Muscle layer of duodenum (tissue), 2 donors: Measurements from ENCODE around the gene CDC14B.
"Not testable (repeated sequence)": the region's sequence is repeated elsewhere in the genome, so short reads cannot be mapped to it uniquely, and the experiment has no call there.

ENCODE experiments used
- H3K27ac ChIP-seq: one replicate; pipeline ENCODE4 v1.7.0; 2013; ENCODE audit warnings: mild to moderate bottlenecking, low read length
- H3K27me3 ChIP-seq: one replicate; pipeline ENCODE4 v1.7.0; 2013; ENCODE audit warnings: low read depth, mild to moderate bottlenecking, control low read depth, low read length
- H3K36me3 ChIP-seq, 2 donors: one replicate each; pipeline ENCODE4 v1.7.0; 2013; ENCODE audit warnings: low read length in 2 of 2, control low read depth in 1 of 2, mild to moderate bottlenecking in 1 of 2; ENCODE audit not compliant: insufficient read depth in 2 of 2, control insufficient read depth in 1 of 2
- H3K4me1 ChIP-seq, 2 donors: one replicate each; pipeline ENCODE4 v1.7.0; 2013; ENCODE audit warnings: low read length in 2 of 2, mild to moderate bottlenecking in 2 of 2, control low read depth in 1 of 2, moderate library complexity in 1 of 2; ENCODE audit not compliant: insufficient read depth in 2 of 2, control insufficient read depth in 1 of 2
- H3K4me3 ChIP-seq, 2 donors: one replicate each; pipeline ENCODE4 v1.7.0; 2013; ENCODE audit warnings: low read length in 2 of 2, low read depth in 1 of 2, mild to moderate bottlenecking in 1 of 2
- H3K9me3 ChIP-seq, 2 donors: one replicate each; pipeline ENCODE4 v1.7.0; 2013; ENCODE audit warnings: low read length in 2 of 2, control low read depth in 1 of 2, mild to moderate bottlenecking in 1 of 2; ENCODE audit not compliant: control insufficient read depth in 1 of 2
- donor health status: healthy.

CDC14B gene

GRCh38 chr9:96651626-96652025, 32.0 kb upstream of the CDC14B start:
- Histone ChIP-seq H3K4me1 (peaks cover 0 to 10% of the 10 kb centered on the region in 2 donors), H3K9me3 (no peaks in the 10 kb centered on the region), H3K36me3 (peaks cover 16 to 27% of the 10 kb centered on the region in 2 donors), H3K27me3 (no peaks in the 10 kb centered on the region), H3K27ac (no peak overlapping the region), H3K4me3 (no peak overlapping the region)

DNA sequence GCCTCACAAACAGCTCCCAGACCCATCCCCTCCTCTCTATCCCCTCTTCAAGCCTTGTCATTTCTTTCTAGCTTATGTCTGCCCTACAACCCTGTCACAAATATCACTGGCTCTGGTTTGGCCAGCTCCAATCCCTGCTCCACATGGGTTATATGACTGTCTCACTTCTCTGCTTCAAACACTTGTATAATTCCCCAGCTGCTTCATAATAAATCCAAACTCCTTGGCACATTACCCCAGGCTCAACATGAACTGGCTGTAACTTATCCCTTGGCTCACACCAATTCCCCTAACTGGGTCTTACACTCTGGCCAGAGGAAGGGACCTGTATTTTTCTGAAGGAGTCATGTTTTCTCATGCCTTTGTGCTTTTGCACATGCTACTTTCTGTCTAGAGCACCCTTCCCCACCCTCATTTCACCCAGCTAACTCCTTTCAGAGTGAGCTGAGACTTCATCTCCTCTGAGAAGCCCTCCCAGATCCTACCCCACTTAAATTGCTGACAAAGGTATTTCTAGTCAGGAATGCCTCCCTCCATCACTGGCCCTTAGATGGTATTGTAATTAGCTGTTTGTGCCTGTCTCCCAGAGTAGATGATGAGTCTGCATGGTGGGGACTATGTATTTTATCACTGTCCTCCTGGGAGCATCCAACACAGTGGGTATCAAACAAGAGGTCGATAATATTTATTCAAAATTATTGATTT, 30.1 kb upstream of the CDC14B start:
- Histone ChIP-seq H3K27ac (no peak overlapping the region), H3K27me3 (no peaks in the 10 kb centered on the region), H3K36me3 (peaks cover 16 to 30% of the 10 kb centered on the region in 2 donors), H3K9me3 (no peaks in the 10 kb centered on the region), H3K4me1 (peaks cover 4 to 5% of the 10 kb centered on the region in 2 donors), H3K4me3 (no peak overlapping the region)

GRCh38 chr9:96646081-96646991, 26.7 kb upstream of the CDC14B start:
- Histone ChIP-seq H3K27ac (peak overlapping the region; percentile 93), H3K4me3 (peak overlapping the region in 1 of 2 donors; percentile 1), H3K9me3 (no peaks in the 10 kb centered on the region), H3K27me3 (no peaks in the 10 kb centered on the region), H3K36me3 (peaks cover 11 to 30% of the 10 kb centered on the region in 2 donors), H3K4me1 (peaks cover 0 to 4% of the 10 kb centered on the region in 2 donors)

DNA sequence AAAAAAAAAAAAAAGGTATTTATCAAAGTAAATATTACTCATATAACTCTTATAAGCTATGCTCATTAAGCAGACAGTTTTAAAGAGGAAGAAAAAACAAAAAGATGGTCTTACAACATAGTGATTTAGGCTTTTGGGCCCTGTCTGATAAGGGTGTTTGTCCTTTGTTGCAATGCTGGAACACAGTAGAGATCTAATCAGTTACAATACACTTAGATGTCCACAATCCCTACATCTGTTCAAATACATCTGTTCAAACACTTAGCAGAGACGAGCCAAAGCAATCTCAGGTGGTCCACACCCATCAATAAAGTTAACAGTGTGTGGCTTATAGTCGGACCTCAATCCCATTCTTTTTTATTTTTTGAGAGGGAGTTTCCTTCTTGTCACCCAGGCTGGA, 24.5 kb upstream of the CDC14B start:
- no peak overlapping the region for H3K27ac ChIP-seq
- H3K36me3 ChIP-seq = peaks cover 4 to 11% of the 10 kb centered on the region in 2 donors
- no peaks in the 10 kb centered on the region for H3K27me3 ChIP-seq
- H3K9me3 ChIP-seq = no peaks in the 10 kb centered on the region
- no peak overlapping the region for H3K4me3 ChIP-seq
- H3K4me1 ChIP-seq = peaks cover 0 to 4% of the 10 kb centered on the region in 2 donors

- no peaks in the 10 kb centered on the region for H3K9me3 ChIP-seq
- H3K36me3 ChIP-seq = peaks cover 3 to 4% of the 10 kb centered on the region in 2 donors
- no peak overlapping the region for H3K27ac ChIP-seq
- no peak overlapping the region for H3K4me3 ChIP-seq
- peaks cover 0 to 4% of the 10 kb centered on the region in 2 donors for H3K4me1 ChIP-seq
- H3K27me3 ChIP-seq = no peaks in the 10 kb centered on the region
These were observed 21.9 kb upstream of the CDC14B start for GRCh38 chr9:96641514-96641913.

DNA sequence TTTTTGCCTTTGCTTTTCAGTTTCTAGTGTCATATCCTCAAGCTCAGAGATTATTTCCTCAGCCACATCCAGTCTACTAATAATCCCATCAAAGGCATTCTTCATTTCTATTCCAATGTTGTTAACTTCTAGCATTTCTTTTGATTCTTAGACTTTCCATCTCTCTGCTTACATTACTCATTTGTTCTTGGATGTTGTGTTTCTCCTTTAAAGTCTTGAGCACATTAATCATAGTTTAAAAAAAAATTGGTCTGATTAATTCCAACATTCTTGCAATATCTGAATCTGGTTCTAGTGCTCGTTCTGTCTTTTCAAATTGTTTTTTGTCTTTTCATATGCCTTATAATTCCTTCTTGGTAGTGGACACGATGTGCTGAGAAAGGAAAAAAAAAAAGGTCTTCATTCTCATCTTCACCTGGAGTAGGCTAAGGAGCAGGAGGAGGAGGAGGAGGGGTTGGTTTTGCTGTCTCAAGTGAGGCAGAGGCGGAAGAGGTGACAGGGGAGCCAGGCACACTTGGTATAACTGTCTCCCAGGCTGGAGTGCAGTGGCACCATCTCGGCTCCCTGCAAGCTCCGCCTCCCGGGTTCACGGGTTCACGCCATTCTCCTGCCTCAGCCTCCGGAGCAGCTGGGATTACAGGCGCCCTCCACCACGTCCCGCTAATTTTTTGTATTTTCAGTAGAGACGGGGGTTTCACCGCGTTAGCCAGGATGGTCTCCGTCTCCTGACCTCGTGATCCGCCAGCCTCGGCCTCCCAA, 19.1 kb upstream of the CDC14B start:
- no peak overlapping the region for H3K27ac ChIP-seq
- H3K4me1 ChIP-seq = no peaks in the 10 kb centered on the region
- no peak overlapping the region for H3K4me3 ChIP-seq
- H3K9me3 ChIP-seq = no peaks in the 10 kb centered on the region
- no peaks in the 10 kb centered on the region for H3K27me3 ChIP-seq
- H3K36me3 ChIP-seq = peaks cover 0 to 4% of the 10 kb centered on the region in 2 donors

GRCh38 chr9:96636368-96636767, 16.7 kb upstream of the CDC14B start:
- Histone ChIP-seq H3K4me1 (no peaks in the 10 kb centered on the region), H3K9me3 (no peaks in the 10 kb centered on the region), H3K36me3 (peaks cover 0 to 4% of the 10 kb centered on the region in 2 donors), H3K27me3 (no peaks in the 10 kb centered on the region), H3K4me3 (no peak overlapping the region), H3K27ac (no peak overlapping the region)

- H3K27ac ChIP-seq, H3K4me3 ChIP-seq, H3K9me3 ChIP-seq, H3K4me1 ChIP-seq, H3K36me3 ChIP-seq, H3K27me3 ChIP-seq: not testable (repeated sequence)
These were observed 13.9 kb upstream of the CDC14B start for GRCh38 chr9:96633579-96633978.

- Histone ChIP-seq H3K9me3 (no peaks in the 10 kb centered on the region), H3K36me3 (no peaks in the 10 kb centered on the region), H3K27ac (no peak overlapping the region), H3K4me3 (no peak overlapping the region), H3K27me3 (no peaks in the 10 kb centered on the region), H3K4me1 (no peaks in the 10 kb centered on the region)
These were observed 7.3 kb upstream of the CDC14B start for GRCh38 chr9:96626912-96627311.

GRCh38 chr9:96621618-96622017, 2.0 kb upstream of the CDC14B start:
- Histone ChIP-seq H3K4me3 (no peak overlapping the region), H3K36me3 (no peaks in the 10 kb centered on the region), H3K27me3 (no peaks in the 10 kb centered on the region), H3K9me3 (no peaks in the 10 kb centered on the region), H3K27ac (no peak overlapping the region), H3K4me1 (peaks cover 3 to 7% of the 10 kb centered on the region in 2 donors)

DNA sequence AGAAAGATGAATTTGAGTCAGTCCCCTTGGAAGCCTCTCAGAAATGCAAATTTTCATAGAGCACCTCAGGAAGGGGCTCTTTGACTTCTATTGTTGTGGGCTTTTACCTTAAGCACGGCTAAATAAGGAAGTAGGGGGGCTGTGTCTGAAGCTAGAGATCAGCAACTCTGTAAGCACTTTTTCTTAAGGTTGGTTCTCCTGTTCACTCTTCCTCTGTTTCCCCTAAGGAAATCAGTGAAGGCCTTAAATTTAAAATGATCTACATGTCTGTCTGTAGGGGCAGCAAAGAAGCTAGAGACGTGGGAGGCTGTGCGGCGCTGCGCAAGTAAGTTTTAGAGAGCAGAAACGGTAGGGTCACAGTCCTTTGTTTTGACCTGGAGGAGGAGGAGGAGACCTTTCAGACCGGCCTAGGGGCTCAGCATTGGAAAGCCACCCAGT, 1.2 kb upstream of the CDC14B start:
- no peak overlapping the region for H3K27ac ChIP-seq
- no peaks in the 10 kb centered on the region for H3K9me3 ChIP-seq
- H3K4me1 ChIP-seq = peaks cover 3 to 7% of the 10 kb centered on the region in 2 donors
- H3K4me3 ChIP-seq = no peak overlapping the region
- H3K27me3 ChIP-seq = no peaks in the 10 kb centered on the region
- H3K36me3 ChIP-seq = no peaks in the 10 kb centered on the region
